ENCODE results near the gene CD93.

Gene CD93

GRCh38 chr20:23087587-23088251 is 1.6 kb upstream of the CD93 start:
- no peak overlapping the region for H3K4me3 ChIP-seq (ENCODE audit: low read length)
- no peak for DNase-seq (ENCODE audit: low read depth, low spot score)

DNA sequence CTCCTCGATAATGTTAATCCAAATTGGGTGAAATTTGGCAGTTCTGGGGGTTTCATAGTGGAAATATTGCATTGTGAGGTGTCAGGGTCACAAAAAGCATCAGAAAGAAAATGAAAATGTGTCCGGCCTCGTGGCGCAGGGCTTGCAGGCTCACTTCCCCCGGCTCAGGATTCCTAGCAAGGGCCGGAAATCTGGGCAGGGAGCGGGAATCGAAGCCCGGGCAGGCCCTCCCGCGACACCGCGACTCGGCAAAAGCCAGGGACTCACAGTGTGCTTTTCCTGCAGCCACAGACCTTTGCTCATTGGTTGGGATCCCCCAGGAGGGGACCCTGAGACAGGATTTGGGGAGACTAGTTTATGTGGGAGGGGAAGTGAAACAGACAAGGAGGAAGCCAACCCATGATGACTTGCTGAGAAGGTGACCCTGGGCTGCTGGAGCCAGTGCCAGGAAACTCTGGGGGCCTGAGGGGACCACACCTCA is 847 bp upstream of the CD93 start:
- no peak for DNase-seq (ENCODE audit: low read depth, low spot score)
- H3K4me3 ChIP-seq (ENCODE audit: low read length), result no peak overlapping the region

DNA sequence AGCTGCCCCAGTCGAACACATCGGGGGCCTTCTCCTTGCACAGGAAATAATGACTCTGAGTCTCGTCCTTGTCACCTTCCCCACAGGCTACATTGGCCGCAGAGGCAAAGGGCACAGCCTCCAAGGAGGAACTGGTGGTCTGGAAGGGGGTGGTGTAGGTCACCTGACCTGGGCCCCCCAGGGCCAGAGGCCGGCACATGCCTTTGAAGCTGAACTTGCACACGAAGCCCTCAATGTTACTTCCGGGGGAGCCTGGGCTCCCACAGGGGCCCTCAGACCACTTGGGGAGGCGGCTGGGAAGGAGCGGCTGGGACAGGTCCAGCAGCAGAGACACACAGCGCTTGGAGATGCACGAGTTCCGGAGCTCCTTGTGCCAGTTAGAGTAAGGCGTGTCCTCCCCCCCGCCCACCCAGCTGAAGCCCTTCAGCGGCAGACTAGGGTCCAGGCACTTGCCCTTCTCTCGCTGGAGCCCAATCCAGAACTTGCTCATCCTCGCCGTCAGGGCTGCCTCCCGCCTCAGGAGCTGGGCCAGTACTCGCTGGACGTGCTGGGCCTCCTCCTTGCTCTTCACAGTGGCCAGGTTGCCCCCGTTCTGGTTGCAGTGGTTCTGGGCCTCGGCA is 578 bp downstream of the CD93 start:
- no peak overlapping the region for H3K4me3 ChIP-seq (ENCODE audit: low read length)
- no peak for DNase-seq (ENCODE audit: low read depth, low spot score)

GRCh38 chr20:23084845-23085365 is 1.2 kb downstream of the CD93 start:
- H3K4me3 ChIP-seq (ENCODE audit: low read length), result no peak overlapping the region
- DNase-seq (ENCODE audit: low read depth, low spot score), result no peak

DNA sequence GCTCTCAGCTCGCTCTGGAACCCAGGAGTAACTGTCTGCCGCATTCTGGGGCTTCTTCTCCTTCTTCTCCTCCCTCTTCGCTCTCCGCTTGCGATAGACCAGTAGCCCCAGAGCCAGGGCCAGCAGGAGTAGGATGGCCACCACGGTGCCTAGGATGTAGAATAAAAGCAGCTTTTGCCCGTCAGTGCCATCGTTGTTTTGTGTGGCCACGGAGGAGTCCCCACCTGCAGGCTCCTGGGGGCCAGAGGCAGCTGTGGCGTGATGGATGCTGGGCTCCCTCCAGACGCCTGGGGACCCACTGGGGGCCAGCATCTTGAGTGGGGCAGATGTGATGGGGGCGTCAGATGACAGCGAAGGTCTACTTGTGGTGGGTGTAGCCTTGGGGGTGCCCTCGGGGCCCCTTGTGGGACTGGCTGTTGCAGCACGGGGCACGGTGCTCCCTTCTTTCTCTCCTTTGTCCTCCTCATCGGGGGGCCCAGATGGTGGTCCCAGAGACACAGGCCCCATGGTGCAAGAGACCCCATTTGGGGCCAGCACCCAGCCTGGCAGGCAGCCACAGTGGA is 1.8 kb downstream of the CD93 start:
- no peak overlapping the region for H3K4me3 ChIP-seq (ENCODE audit: low read length)
- no peak for DNase-seq (ENCODE audit: low read depth, low spot score)

GRCh38 chr20:23083553-23084220 is 2.4 kb downstream of the CD93 start:
- no peak overlapping the region for H3K4me3 ChIP-seq (ENCODE audit: low read length)
- DNase-seq (ENCODE audit: low read depth, low spot score), result no peak

GRCh38 chr20:23082846-23083552 is 3.1 kb downstream of the CD93 start:
- no peak for DNase-seq (ENCODE audit: low read depth, low spot score)
- no peak overlapping the region for H3K4me3 ChIP-seq (ENCODE audit: low read length)

DNA sequence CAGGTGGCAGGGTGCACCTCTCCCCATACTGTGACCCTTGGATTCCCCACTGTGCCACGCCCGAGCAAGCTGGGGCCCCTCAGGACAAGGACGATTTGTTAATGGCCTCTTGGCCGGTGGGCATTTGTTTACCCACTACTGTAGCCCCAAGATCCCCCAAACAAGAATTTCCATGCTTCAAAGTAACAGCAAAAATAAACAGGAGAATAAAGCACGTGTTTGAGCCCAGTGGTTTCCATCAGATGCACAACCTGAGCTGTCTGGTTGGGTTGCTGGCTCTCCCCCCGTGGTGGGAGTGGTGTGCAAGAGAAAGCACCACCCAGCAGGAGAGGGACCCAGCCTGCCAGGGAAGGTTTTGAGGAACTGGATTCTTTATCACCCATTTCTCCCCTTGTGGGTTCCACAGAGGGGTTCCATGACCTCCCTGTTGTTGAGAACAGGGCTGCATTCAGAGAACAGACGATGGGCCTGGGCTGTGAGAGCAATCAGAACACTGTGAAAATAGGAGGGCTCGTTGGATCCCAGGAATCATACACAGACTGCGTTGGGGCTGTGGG is 4.8 kb downstream of the CD93 start:
- no peak overlapping the region for H3K4me3 ChIP-seq (ENCODE audit: low read length)
- DNase-seq (ENCODE audit: low read depth, low spot score), result no peak

GRCh38 chr20:23080521-23080920 is 5.6 kb downstream of the CD93 start:
- DNase-seq (ENCODE audit: low read depth, low spot score), result no peak
- no peak overlapping the region for H3K4me3 ChIP-seq (ENCODE audit: low read length)

DNA sequence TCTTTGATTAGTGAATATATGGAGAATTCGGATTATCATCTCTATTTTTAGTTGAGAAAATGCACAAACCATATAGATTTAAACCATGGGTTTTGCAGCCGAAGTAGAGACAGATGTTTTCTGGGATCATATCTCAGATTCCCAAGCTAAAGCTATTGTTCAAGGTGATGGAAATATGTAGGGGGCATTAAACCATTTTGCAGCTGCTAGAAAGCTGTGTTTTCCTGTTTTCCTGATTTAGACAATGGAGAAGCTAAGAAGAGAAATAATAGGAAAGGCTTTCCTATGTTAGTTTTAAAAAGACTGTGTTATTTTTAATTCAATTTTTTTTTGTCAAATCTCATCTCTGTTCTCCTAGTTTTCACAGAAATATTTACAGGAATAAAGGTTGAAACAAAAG is 6.2 kb downstream of the CD93 start:
- no peak for DNase-seq (ENCODE audit: low read depth, low spot score)
- H3K4me3 ChIP-seq (ENCODE audit: low read length), result no peak overlapping the region

- DNase-seq (ENCODE audit: low read depth, low spot score), result no peak
- no peak overlapping the region for H3K4me3 ChIP-seq (ENCODE audit: low read length)
Observed at GRCh38 chr20:23079016-23079351, 7.1 kb downstream of the CD93 start.

DNA sequence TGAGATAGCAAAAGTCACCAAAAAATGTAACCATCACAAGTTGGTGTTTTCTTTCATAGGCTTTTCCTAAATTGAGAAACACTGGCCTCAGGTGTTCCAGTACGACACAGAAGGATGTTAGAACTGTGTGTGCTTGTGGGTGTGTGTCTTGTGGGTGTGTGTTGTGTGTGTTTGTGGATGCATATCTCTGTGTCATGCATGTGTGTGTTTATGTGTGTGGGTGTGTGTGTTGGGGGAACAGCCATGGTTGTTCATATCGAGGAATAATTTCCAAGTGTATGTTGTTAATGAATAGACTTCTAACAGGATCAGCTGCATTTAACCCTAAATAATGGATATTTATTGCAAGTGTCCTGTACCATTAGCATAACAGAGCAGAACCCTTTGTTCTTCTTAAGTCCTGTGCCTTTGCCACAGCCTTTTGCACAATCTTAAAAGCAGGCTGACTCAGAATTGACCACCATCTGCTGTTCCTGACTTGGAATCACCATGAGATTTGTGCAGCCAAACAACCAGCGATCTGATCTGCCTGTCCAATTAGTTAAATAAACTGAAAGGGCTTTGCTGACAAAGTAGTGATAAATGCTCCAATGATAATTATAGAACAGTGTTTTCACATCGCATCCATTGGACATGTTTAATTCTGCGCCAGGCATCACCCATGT is 7.6 kb downstream of the CD93 start:
- no peak for DNase-seq (ENCODE audit: low read depth, low spot score)
- no peak overlapping the region for H3K4me3 ChIP-seq (ENCODE audit: low read length)

GRCh38 chr20:23077277-23077676 is 8.8 kb downstream of the CD93 start:
- H3K4me3 ChIP-seq (ENCODE audit: low read length), result no peak overlapping the region
- no peak for DNase-seq (ENCODE audit: low read depth, low spot score)

GRCh38 chr20:23074052-23074451 is 12.1 kb downstream of the CD93 start:
- no peak overlapping the region for H3K4me3 ChIP-seq (ENCODE audit: low read length)
- DNase-seq (ENCODE audit: low read depth, low spot score), result no peak

DNA sequence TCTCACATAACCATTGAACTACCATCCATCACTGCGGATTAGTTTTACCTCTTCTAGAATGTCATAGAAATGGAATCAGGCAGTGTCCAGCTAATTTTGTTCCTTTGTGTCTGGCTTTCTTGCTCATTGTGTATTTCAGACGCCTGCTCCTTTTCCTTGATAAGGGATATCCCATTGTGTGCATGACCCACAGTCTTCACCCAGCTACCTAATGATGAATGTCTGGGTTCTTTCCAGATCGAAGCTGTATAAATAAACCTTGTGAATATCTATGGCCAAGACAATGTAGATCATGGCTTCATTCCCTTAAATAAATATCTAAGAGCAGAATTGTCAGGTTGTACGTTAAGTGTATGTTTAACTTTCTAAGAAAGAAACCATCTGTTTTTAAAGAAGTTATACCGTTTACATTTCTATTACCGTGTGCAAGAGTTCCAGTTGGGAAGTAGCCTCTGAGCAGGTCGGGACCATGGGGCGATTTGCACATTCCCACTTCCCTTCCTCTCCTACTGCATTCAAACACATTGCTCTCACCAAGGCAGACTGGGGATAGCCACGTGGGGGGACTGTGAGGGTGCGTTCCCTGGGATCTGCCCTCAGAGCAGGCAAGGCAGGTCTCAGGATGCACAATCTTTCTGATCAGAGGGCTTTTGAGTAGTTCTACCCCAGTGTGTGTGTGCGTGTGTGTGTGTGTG is 13.1 kb downstream of the CD93 start:
- no peak overlapping the region for H3K4me3 ChIP-seq (ENCODE audit: low read length)
- no peak for DNase-seq (ENCODE audit: low read depth, low spot score)

DNA sequence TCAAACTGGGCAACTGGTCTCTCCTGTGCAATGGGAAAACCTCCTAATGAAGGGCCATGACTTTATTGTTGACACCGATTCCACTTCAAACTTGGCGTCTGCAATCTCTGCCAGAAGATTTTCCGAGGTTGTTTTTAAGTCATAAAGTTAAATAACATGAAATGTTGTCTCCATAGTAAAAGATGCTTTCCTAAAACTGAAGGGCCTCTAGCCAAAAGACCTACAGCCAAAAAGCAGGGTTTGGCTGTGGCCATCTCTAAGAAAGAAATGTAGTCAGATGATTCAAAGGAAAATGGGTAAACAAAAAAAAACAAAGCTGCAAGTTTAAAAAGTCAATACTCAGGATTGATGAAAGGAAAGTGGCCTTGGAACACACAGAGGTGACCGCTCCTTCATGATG is 14.1 kb downstream of the CD93 start:
- H3K4me3 ChIP-seq (ENCODE audit: low read length), result no peak overlapping the region
- DNase-seq (ENCODE audit: low read depth, low spot score), result no peak

GRCh38 chr20:23071398-23071797 is 14.7 kb downstream of the CD93 start:
- no peak overlapping the region for H3K4me3 ChIP-seq (ENCODE audit: low read length)
- DNase-seq (ENCODE audit: low read depth, low spot score), result no peak

GRCh38 chr20:23069108-23069507 is 17.0 kb downstream of the CD93 start:
- no peak overlapping the region for H3K4me3 ChIP-seq (ENCODE audit: low read length)
- no peak for DNase-seq (ENCODE audit: low read depth, low spot score)
